Activated T-cell treated with anti-CD3 and anti-CD28 coated beads, Interleukin-2, amount 50 U/mL, for 4 hours (primary cell): Measurements from ENCODE around the gene CDC16. TPM values are rescaled to one million over a fixed set of nuclear protein-coding genes. Genes with fewer than 3 reads are reported as not detected.
"Not testable (repeated sequence)": the region's sequence is repeated elsewhere in the genome, so short reads cannot be mapped to it uniquely, and the experiment has no call there.

Source experiments
- ATAC-seq, 2 donors: fragments of 200-7000 bp; cut with Tn5 transposase; one replicate each; pipeline ENCODE4 v1.10.0; 2021
- DNase-seq: peaks from one replicate; pipeline ENCODE4 v3.0.0-alpha.2; 2020
- H3K27me3 Mint-ChIP-seq: one replicate; pipeline ENCODE4 v1.8.0; 2021; ENCODE audit warnings: low read depth, mixed read lengths
- H3K36me3 Mint-ChIP-seq: one replicate; pipeline ENCODE4 v1.8.0; 2022; ENCODE audit warnings: mixed read lengths; ENCODE audit not compliant: insufficient read depth
- H3K4me1 Mint-ChIP-seq: one replicate; pipeline ENCODE4 v1.8.0; 2021; ENCODE audit warnings: low read depth, mixed read lengths
- H3K4me3 Mint-ChIP-seq: one replicate; pipeline ENCODE4 v1.8.0; 2021; ENCODE audit warnings: mild to moderate bottlenecking, moderate library complexity, mixed read lengths
- H3K9me3 Mint-ChIP-seq: one replicate; pipeline ENCODE4 v1.8.0; 2021; ENCODE audit warnings: mixed read lengths
- total RNA-seq, 3 donors: library from RNA; stranded (reverse); gene quantifications; one replicate each; pipeline ENCODE4 v1.2.1, GENCODE V29; 2021

CDC16 gene
- total RNA-seq, 3 donors from 2014 or later: 67.5 to 75.4 (median 69.8) TPM

- Mint-ChIP-seq H3K9me3 (no peaks in the 10 kb centered on the region), H3K4me3 (peak overlapping the region; percentile 87), H3K36me3 (peaks cover 20% of the 10 kb centered on the region), H3K4me1 (peaks cover 24% of the 10 kb centered on the region), H3K27me3 (no peaks in the 10 kb centered on the region)
- DNase-seq (no peak), ATAC-seq (no peak)
Measured at GRCh38 chr13:114235697-114236096, 1.0 kb downstream of the CDC16 start.

- H3K27me3 Mint-ChIP-seq: no peaks in the 10 kb centered on the region
- H3K4me3 Mint-ChIP-seq: peak overlapping the region; percentile 87
- ATAC-seq (no peak), DNase-seq (no peak)
- H3K4me1 Mint-ChIP-seq: peaks cover 24% of the 10 kb centered on the region
- peaks cover 22% of the 10 kb centered on the region for H3K36me3 Mint-ChIP-seq
- H3K9me3 Mint-ChIP-seq: no peaks in the 10 kb centered on the region
Measured at GRCh38 chr13:114236227-114236626, 1.5 kb downstream of the CDC16 start.

GRCh38 chr13:114237415-114238112, 2.9 kb downstream of the CDC16 start:
- H3K36me3 Mint-ChIP-seq: peaks cover 29% of the 10 kb centered on the region
- H3K4me1 Mint-ChIP-seq: peaks cover 24% of the 10 kb centered on the region
- H3K9me3 Mint-ChIP-seq: no peaks in the 10 kb centered on the region
- H3K27me3 Mint-ChIP-seq: no peaks in the 10 kb centered on the region
- DNase-seq (no peak), ATAC-seq (no peak)
- H3K4me3 Mint-ChIP-seq: peak overlapping the region; percentile 51

- DNase-seq (no peak), ATAC-seq (no peak)
- Mint-ChIP-seq H3K4me3 (no peak overlapping the region), H3K27me3 (no peaks in the 10 kb centered on the region), H3K36me3 (peaks cover 57% of the 10 kb centered on the region), H3K4me1 (peaks cover 17% of the 10 kb centered on the region), H3K9me3 (no peaks in the 10 kb centered on the region)
Measured at GRCh38 chr13:114241918-114242317, 7.2 kb downstream of the CDC16 start.

GRCh38 chr13:114243971-114244370, 9.3 kb downstream of the CDC16 start:
- Mint-ChIP-seq H3K36me3 (peaks cover 57% of the 10 kb centered on the region), H3K4me3 (no peak overlapping the region), H3K9me3 (no peaks in the 10 kb centered on the region), H3K4me1 (peaks cover 10% of the 10 kb centered on the region), H3K27me3 (no peaks in the 10 kb centered on the region)
- ATAC-seq: no peak
- DNase-seq: no peak

- Mint-ChIP-seq H3K27me3 (no peaks in the 10 kb centered on the region), H3K36me3 (peaks cover 52% of the 10 kb centered on the region), H3K4me1 (peaks cover 10% of the 10 kb centered on the region), H3K9me3 (no peaks in the 10 kb centered on the region), H3K4me3 (no peak overlapping the region)
- no peak for DNase-seq
- ATAC-seq: no peak
Measured at GRCh38 chr13:114244637-114245036, 9.9 kb downstream of the CDC16 start.

- Mint-ChIP-seq H3K9me3 (no peaks in the 10 kb centered on the region), H3K27me3 (no peaks in the 10 kb centered on the region), H3K36me3 (peaks cover 47% of the 10 kb centered on the region), H3K4me3 (no peak overlapping the region), H3K4me1 (peaks cover 8% of the 10 kb centered on the region)
- ATAC-seq (no peak), DNase-seq (no peak)
Measured at GRCh38 chr13:114248011-114248410, 13.3 kb downstream of the CDC16 start.

- H3K4me3 Mint-ChIP-seq: no peak overlapping the region
- DNase-seq (no peak), ATAC-seq (no peak)
- peaks cover 43% of the 10 kb centered on the region for H3K36me3 Mint-ChIP-seq
- no peaks in the 10 kb centered on the region for H3K9me3 Mint-ChIP-seq
- H3K27me3 Mint-ChIP-seq: no peaks in the 10 kb centered on the region
- peaks cover 5% of the 10 kb centered on the region for H3K4me1 Mint-ChIP-seq
Measured at GRCh38 chr13:114249077-114249476, 14.4 kb downstream of the CDC16 start.

- peaks cover 42% of the 10 kb centered on the region for H3K36me3 Mint-ChIP-seq
- not testable (repeated sequence) for H3K4me1 Mint-ChIP-seq, H3K27me3 Mint-ChIP-seq
Measured at GRCh38 chr13:114251639-114252440, 17.1 kb downstream of the CDC16 start.

GRCh38 chr13:114256547-114256946, 21.9 kb downstream of the CDC16 start:
- H3K4me3 Mint-ChIP-seq: no peak overlapping the region
- peaks cover 16% of the 10 kb centered on the region for H3K4me1 Mint-ChIP-seq
- H3K9me3 Mint-ChIP-seq: no peaks in the 10 kb centered on the region
- H3K36me3 Mint-ChIP-seq: peaks cover 50% of the 10 kb centered on the region
- no peak for ATAC-seq
- no peak for DNase-seq
- no peaks in the 10 kb centered on the region for H3K27me3 Mint-ChIP-seq

More at GRCh38 chr13:114251639-114252440, 17.1 kb downstream of the CDC16 start:
- H3K9me3 Mint-ChIP-seq, ATAC-seq, DNase-seq, H3K4me3 Mint-ChIP-seq: not testable (repeated sequence)

GRCh38 chr13:114257014-114257413, 22.3 kb downstream of the CDC16 start:
- Mint-ChIP-seq H3K36me3 (peaks cover 51% of the 10 kb centered on the region), H3K4me3 (no peak overlapping the region), H3K9me3 (no peaks in the 10 kb centered on the region), H3K27me3 (no peaks in the 10 kb centered on the region), H3K4me1 (peaks cover 21% of the 10 kb centered on the region)
- DNase-seq: no peak
- ATAC-seq: no peak

GRCh38 chr13:114258589-114258988, 23.9 kb downstream of the CDC16 start:
- no peaks in the 10 kb centered on the region for H3K27me3 Mint-ChIP-seq
- peaks cover 36% of the 10 kb centered on the region for H3K4me1 Mint-ChIP-seq

GRCh38 chr13:114259374-114259773, 24.7 kb downstream of the CDC16 start:
- Mint-ChIP-seq H3K27me3 (no peaks in the 10 kb centered on the region), H3K36me3 (peaks cover 63% of the 10 kb centered on the region), H3K9me3 (no peaks in the 10 kb centered on the region), H3K4me1 (peaks cover 38% of the 10 kb centered on the region), H3K4me3 (no peak overlapping the region)
- no peak for ATAC-seq
- no peak for DNase-seq

More at GRCh38 chr13:114258589-114258988, 23.9 kb downstream of the CDC16 start:
- DNase-seq: no peak
- no peak for ATAC-seq
- Mint-ChIP-seq H3K36me3 (peaks cover 61% of the 10 kb centered on the region), H3K9me3 (no peaks in the 10 kb centered on the region), H3K4me3 (no peak overlapping the region)

- Mint-ChIP-seq H3K4me3 (no peak overlapping the region), H3K27me3 (no peaks in the 10 kb centered on the region), H3K36me3 (peaks cover 63% of the 10 kb centered on the region), H3K9me3 (no peaks in the 10 kb centered on the region), H3K4me1 (peaks cover 41% of the 10 kb centered on the region)
- ATAC-seq (no peak), DNase-seq (no peak)
Measured at GRCh38 chr13:114259974-114260373, 25.3 kb downstream of the CDC16 start.

- no peaks in the 10 kb centered on the region for H3K27me3 Mint-ChIP-seq
- DNase-seq: no peak
- no peak for ATAC-seq
- H3K9me3 Mint-ChIP-seq: no peaks in the 10 kb centered on the region
- H3K36me3 Mint-ChIP-seq: peaks cover 61% of the 10 kb centered on the region
- H3K4me1 Mint-ChIP-seq: peaks cover 46% of the 10 kb centered on the region
- H3K4me3 Mint-ChIP-seq: no peak overlapping the region
Measured at GRCh38 chr13:114260814-114261213, 26.1 kb downstream of the CDC16 start.
